ENCODE results near the gene SRPK2. TPM values are rescaled to one million over a fixed set of nuclear protein-coding genes. Genes with fewer than 3 reads are reported as not detected.

The SRPK2 gene
- total RNA-seq, 4 donors from 2014 or later = 37.1 to 48.1 (median 46.3) TPM

DNA sequence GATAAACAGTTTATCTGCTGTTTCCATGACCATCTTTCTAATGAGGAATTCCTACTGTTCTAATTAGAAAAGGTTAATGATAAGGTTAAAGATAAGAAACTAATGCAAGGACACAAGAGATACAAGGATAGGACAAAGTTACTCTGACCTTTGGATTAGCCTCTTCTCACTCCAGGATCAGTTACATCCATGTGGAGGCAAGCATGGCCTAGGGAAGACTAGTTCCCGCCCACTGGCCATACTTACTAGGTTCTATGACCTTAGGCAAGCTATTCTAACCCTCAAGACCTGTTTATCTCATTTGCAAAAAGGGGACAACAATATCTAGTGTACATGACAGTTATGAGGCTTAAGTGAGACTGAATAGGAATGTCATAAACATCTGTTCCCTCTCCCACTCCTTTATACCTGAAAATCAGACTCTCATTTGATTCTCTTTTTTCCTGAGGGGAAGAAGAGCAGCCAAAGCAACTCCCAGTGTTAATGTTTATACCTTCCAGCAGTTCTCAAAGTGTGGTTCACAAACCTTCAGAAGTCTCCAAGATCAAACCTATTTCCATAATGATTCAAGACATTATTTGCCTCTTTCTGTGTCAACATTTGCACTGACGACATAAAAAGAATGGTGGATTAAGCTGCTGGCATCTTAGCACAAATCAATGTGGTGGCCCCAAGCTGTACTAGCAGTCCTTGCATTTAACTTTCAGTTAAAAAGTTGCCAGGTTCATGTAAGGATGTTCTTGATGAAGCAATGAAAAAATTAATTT is 72.0 kb downstream of the SRPK2 start:
- no peak overlapping the region for H3K27ac ChIP-seq
- intact Hi-C loops (cut with DNase I) = no loop called here
- WGBS, 2 donors = 98 to 100% methylated on average over 2 of the region's 2 CpGs
- H3K27me3 ChIP-seq = no peaks in the 10 kb centered on the region
- DNase-seq = no peak
- no peaks in the 10 kb centered on the region for H3K36me3 ChIP-seq
- no peaks in the 10 kb centered on the region for H3K9me3 ChIP-seq
- TF ChIP-seq, protein P1, sequence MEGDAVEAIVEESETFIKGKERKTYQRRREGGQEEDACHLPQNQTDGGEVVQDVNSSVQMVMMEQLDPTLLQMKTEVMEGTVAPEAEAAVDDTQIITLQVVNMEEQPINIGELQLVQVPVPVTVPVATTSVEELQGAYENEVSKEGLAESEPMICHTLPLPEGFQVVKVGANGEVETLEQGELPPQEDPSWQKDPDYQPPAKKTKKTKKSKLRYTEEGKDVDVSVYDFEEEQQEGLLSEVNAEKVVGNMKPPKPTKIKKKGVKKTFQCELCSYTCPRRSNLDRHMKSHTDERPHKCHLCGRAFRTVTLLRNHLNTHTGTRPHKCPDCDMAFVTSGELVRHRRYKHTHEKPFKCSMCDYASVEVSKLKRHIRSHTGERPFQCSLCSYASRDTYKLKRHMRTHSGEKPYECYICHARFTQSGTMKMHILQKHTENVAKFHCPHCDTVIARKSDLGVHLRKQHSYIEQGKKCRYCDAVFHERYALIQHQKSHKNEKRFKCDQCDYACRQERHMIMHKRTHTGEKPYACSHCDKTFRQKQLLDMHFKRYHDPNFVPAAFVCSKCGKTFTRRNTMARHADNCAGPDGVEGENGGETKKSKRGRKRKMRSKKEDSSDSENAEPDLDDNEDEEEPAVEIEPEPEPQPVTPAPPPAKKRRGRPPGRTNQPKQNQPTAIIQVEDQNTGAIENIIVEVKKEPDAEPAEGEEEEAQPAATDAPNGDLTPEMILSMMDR (IDR thresholded peaks at IDR 0.05) = no peak
- TF ChIP-seq POLR2A (IDR thresholded peaks at IDR 0.05) = no peak
- no peak overlapping the region for H3K4me3 ChIP-seq (replicated peaks in 1 of 3)
- H3K4me1 ChIP-seq = peaks cover 4 to 6% of the 10 kb centered on the region in 2 donors

DNA sequence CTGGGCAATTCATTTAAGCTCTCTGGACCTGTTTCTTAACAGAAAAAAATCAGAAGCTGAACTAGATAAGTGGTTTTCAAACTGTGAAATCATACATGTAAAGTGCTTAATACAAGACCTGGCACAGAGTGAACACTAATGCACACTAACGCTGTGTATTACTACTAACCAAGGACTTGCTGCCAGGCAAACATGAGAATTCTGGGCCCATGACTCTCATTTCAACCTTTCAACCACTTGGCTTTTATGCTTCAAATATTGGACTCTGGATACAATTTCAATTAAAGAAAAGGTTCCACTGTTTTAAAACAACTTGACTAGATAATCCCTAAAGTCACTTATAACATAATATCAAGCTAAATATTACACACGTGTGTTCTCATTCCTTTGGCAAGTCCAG is 73.4 kb downstream of the SRPK2 start:
- Histone ChIP-seq H3K4me1 (peaks cover 4 to 6% of the 10 kb centered on the region in 2 donors), H3K36me3 (no peaks in the 10 kb centered on the region), H3K4me3 (replicated peaks in 1 of 3) (no peak overlapping the region), H3K9me3 (no peaks in the 10 kb centered on the region), H3K27me3 (no peaks in the 10 kb centered on the region), H3K27ac (no peak overlapping the region)
- TF ChIP-seq POLR2A (IDR thresholded peaks at IDR 0.05) = no peak
- TF ChIP-seq, protein P1 (IDR thresholded peaks at IDR 0.05) = no peak
- no peak for DNase-seq
- intact Hi-C loops (cut with DNase I) = no loop called here
- WGBS, 2 donors = 67 to 69% methylated on average over 2 of the region's 2 CpGs

DNA sequence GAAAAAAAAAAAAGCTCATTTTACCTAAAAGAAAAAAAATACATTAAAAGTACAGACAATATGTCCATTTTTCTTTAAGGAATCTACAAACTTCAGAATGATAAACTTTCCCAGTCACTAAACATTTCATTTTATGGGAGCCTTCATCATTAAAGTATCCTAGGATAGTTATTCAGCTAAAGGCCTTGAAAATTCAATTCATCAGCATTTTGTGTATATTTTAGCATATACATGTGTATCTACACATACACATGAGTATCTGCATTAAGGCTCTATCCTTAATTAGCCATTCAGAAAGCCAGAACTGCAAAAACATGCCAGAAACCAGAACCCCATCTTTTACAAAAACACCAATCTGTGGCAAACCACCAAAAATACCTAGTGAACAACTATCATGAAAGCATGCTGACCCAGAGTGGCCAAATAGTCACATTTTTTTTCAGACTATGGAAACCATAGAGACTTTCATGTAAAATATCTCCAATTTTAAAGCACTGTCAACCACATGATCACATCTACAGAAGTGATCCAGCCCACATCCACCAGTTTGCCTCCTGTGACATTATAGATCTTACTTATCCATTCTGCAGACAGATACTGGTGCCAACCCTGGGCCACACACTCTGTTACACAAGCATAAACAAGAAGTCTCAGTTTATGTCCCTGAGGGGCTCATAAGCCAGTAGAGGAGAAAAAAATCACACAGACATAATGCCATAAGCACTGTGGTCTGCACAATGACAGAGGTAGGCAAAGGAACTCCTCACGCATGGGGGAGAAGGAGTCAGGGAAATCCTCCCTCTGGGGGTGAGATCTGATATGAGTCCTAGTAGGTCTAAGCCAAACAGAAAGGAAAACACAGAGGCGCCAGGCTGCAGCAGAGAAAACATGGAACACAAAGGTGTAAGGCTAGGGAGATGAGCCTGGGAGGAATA is 79.2 kb downstream of the SRPK2 start:
- peak in 1 of 2 donors; percentile 4 for DNase-seq

DNA sequence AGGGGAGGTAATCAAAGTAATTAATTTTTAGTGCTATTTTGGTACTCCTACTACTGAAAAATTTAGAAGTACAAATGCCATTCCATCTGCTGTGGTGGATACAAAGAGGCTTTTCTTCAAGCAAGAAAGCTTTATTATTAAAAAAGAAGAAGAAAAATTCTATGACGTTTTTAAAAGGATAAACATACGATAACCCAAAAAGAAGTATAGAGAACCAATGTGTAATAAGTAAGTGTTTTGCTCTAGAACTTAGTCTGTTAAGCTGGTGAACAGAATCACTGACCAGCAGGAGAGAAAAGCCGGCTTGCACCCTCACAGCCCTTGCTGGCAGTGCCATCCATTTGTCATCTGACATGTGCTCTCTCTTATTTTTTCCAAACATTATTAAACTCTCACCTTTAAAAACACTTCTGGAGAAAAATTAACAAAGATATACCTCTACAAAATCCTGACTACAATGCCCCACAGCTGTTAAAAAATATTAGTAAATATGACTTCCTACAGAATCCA is 81.5 kb downstream of the SRPK2 start:
- Histone ChIP-seq H3K4me3 (replicated peaks in 1 of 3) (no peak overlapping the region), H3K27me3 (no peaks in the 10 kb centered on the region), H3K27ac (no peak overlapping the region), H3K9me3 (no peaks in the 10 kb centered on the region), H3K4me1 (peaks cover 4 to 30% of the 10 kb centered on the region in 2 donors), H3K36me3 (no peaks in the 10 kb centered on the region)
- no peak for DNase-seq
- intact Hi-C loops (cut with DNase I) = no loop called here
- no peak for TF ChIP-seq POLR2A (IDR thresholded peaks at IDR 0.05)
- TF ChIP-seq, protein P1 (IDR thresholded peaks at IDR 0.05) = no peak
- WGBS, 2 donors = 84 to 85% methylated on average over 3 of the region's 3 CpGs

More for the DNA sequence above, 79.2 kb downstream of the SRPK2 start:
- TF ChIP-seq, protein P1 (IDR thresholded peaks at IDR 0.05) = no peak
- H3K27ac ChIP-seq = no peak overlapping the region
- WGBS, 2 donors = 68 to 81% methylated on average over 2 of the region's 2 CpGs
- intact Hi-C loops (cut with DNase I) = no loop called here
- H3K9me3 ChIP-seq = no peaks in the 10 kb centered on the region
- no peaks in the 10 kb centered on the region for H3K27me3 ChIP-seq
- H3K4me3 ChIP-seq (replicated peaks in 1 of 3) = no peak overlapping the region
- no peaks in the 10 kb centered on the region for H3K36me3 ChIP-seq
- H3K4me1 ChIP-seq = peaks cover 7 to 27% of the 10 kb centered on the region in 2 donors
